Fibroblast of lung (primary cell): Measurements from ENCODE around the gene PCDHGA4. TPM values are rescaled to one million over a fixed set of nuclear protein-coding genes. Genes with fewer than 3 reads are reported as not detected.
A peak's percentile ranks its signal among the peaks of the same experiment; 100 is the strongest.

Experiments
- DNase-seq, 2 donors: peaks; one replicate each; pipeline versions ENCODE4 v3.0.0 to v3.0.0-alpha.2; 2010; ENCODE audit warnings: low read depth in 2 of 2
- H2AFZ ChIP-seq: 2 replicates; pipeline ENCODE4 v1.5.1; 2012; ENCODE audit warnings: low read length, control low read depth, inconsistent platforms
- H3K27ac ChIP-seq: 2 replicates; pipeline ENCODE4 v1.5.1; 2011; ENCODE audit warnings: low read length, control low read depth; ENCODE audit not compliant: insufficient read depth
- H3K27me3 ChIP-seq: 2 replicates; pipeline ENCODE4 v1.5.1; 2011; ENCODE audit warnings: mild to moderate bottlenecking, low read length; ENCODE audit not compliant: control insufficient read depth, insufficient read depth
- H3K36me3 ChIP-seq: 2 replicates; pipeline ENCODE4 v1.5.1; 2011; ENCODE audit warnings: low read length; ENCODE audit not compliant: control insufficient read depth, insufficient read depth
- H3K4me1 ChIP-seq: 2 replicates; pipeline ENCODE4 v1.5.1; 2011; ENCODE audit warnings: low read length; ENCODE audit not compliant: control insufficient read depth, insufficient read depth; ENCODE audit errors: extremely low read depth
- H3K4me2 ChIP-seq: 2 replicates; pipeline ENCODE4 v1.5.1; 2011; ENCODE audit warnings: low read length, control low read depth; ENCODE audit not compliant: insufficient read depth; ENCODE audit errors: extremely low read depth
- H3K4me3 ChIP-seq, 4 experiments: fragments of 200-600 bp in 1 of 4; sonication (generic) in 1 of 4; replicated peaks in 1 of 4; 2 replicates each; pipeline ENCODE4 v1.5.1; 2011 to 2016; ENCODE audit warnings: low read length in 4 of 4, low read depth in 3 of 4, mild to moderate bottlenecking in 3 of 4, control low read depth in 2 of 4, inconsistent platforms in 1 of 4, mixed read lengths in 1 of 4; ENCODE audit not compliant: insufficient read depth in 1 of 4; ENCODE audit errors: control extremely low read depth in 1 of 4
- H3K79me2 ChIP-seq: 2 replicates; pipeline ENCODE4 v1.5.1; 2012; ENCODE audit warnings: mild to moderate bottlenecking, low read length, inconsistent platforms; ENCODE audit not compliant: control insufficient read depth, insufficient read depth
- H3K9ac ChIP-seq: 2 replicates; pipeline ENCODE4 v1.5.1; 2011; ENCODE audit warnings: mild to moderate bottlenecking, low read length, control low read depth; ENCODE audit not compliant: insufficient read depth
- H3K9me3 ChIP-seq: 2 replicates; pipeline ENCODE4 v1.5.1; 2012; ENCODE audit warnings: low read depth, low read length; ENCODE audit not compliant: control insufficient read depth, insufficient read depth
- H4K20me1 ChIP-seq: 2 replicates; pipeline ENCODE4 v1.5.1; 2011; ENCODE audit warnings: low read length; ENCODE audit not compliant: control insufficient read depth, insufficient read depth; ENCODE audit errors: extremely low read depth
- CTCF ChIP-seq, 2 donors: IDR thresholded peaks in 1 of 2; conservative IDR thresholded peaks in 1 of 2; 1 replicate in 1 of 2; 2 replicates in 1 of 2; pipeline ENCODE4 v1.5.1; 2011 to 2012; ENCODE audit warnings: low read length in 2 of 2, control low read depth in 1 of 2, inconsistent platforms in 1 of 2, low read depth in 1 of 2, mild to moderate bottlenecking in 1 of 2
- EZH2 ChIP-seq: IDR thresholded peaks from 2 replicates; pipeline ENCODE4 v1.5.1; 2012; ENCODE audit warnings: low read length, control low read depth, mild to moderate bottlenecking; ENCODE audit errors: missing control alignments
- polyA plus RNA-seq, 2 donors: library from polyadenylated mRNA; depleted of rRNA in 1 of 2; stranded (reverse) in 1 of 2; unstranded in 1 of 2; fragments of >200 nt; gene quantifications; 2 replicates each; pipeline ENCODE4 v1.2.1, GENCODE V29; 2011 to 2012; ENCODE audit warnings: missing spikeins in 1 of 2
- total RNA-seq: library from RNA; depleted of rRNA; stranded (reverse); fragments of >200 nt; gene quantifications from 2 replicates; pipeline ENCODE4 v1.2.1, GENCODE V29; 2014

Gene PCDHGA4
- total and polyA plus RNA-seq, 2 donors (not counting 1 experiment from before 2014, with no cell fraction given): 6.4 to 7.6 TPM

- no peaks in the 10 kb centered on the region for H3K9me3 ChIP-seq
- H3K27me3 ChIP-seq: peaks cover 5% of the 10 kb centered on the region
- no peaks in the 10 kb centered on the region for H3K36me3 ChIP-seq
- no peak for DNase-seq
- TF ChIP-seq EZH2 (no peak), CTCF (conservative IDR thresholded peaks at IDR 0.05 in 1 of 2, IDR thresholded peaks at IDR 0.05 in 1 of 2; ENCODE audit: low read depth in 1 of 2, low read length in 2 of 2) (no peak)
- no peaks in the 10 kb centered on the region for H3K79me2 ChIP-seq
- H3K4me2 ChIP-seq: no peak overlapping the region
- no peak overlapping the region for H3K4me3 ChIP-seq
- H3K27ac ChIP-seq: no peak overlapping the region
- H3K9ac ChIP-seq: no peak overlapping the region
- no peaks in the 10 kb centered on the region for H3K4me1 ChIP-seq
- no peak overlapping the region for H2AFZ ChIP-seq
- no peaks in the 10 kb centered on the region for H4K20me1 ChIP-seq
Measured at GRCh38 chr5:141356950-141357349, 2.1 kb downstream of the PCDHGA4 start.

DNA sequence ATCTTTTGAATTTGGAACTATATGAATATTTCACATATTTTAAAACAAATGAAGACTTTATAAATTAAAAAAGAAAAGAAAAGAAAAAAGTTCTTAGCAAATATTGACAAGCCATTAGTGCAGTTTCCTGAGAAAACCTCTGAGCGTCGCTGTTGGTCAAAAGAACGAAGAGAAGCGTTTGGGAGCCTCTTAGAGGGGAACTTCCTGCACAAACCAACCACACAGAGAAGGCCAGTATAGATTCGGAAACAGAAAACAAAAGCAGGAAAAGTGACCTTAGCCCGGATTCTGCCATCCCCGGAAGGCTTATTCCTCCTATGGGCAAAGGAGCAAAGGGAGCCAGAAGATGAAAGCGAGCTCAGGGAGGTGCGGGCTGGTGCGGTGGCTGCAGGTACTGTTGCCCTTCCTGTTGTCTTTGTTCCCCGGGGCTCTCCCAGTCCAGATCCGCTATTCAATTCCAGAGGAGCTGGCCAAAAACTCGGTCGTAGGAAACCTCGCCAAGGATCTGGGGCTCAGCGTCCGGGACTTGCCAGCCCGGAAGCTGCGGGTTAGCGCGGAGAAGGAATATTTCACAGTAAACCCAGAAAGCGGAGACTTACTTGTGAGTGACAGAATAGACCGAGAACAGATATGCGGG lies 5.1 kb downstream of the PCDHGA4 start, which contains the start of gene PCDHGB2:
TSS of gene PCDHGB2 (plus strand) at position 205 of the 637 bp plus-strand sequence. CDS start at position 347, 142 bp downstream.
- peaks cover 21% of the 10 kb centered on the region for H3K27me3 ChIP-seq
- DNase-seq: peak; percentile 43 to 65
- H3K4me1 ChIP-seq: no peaks in the 10 kb centered on the region
- H3K36me3 ChIP-seq: no peaks in the 10 kb centered on the region
- no peaks in the 10 kb centered on the region for H4K20me1 ChIP-seq
- H3K4me3 ChIP-seq: peak within 1 kb of the TSS; percentile 20 to 58 (median 40)
- H3K79me2 ChIP-seq: no peaks in the 10 kb centered on the region
- no peak within 1 kb of the TSS for H2AFZ ChIP-seq
- peaks cover 3% of the 10 kb centered on the region for H3K9me3 ChIP-seq
- TF ChIP-seq EZH2 (no peak), CTCF (conservative IDR thresholded peaks at IDR 0.05 in 1 of 2, IDR thresholded peaks at IDR 0.05 in 1 of 2; ENCODE audit: low read depth in 1 of 2, low read length in 2 of 2) (peak; percentile 48 to 61)
- H3K4me2 ChIP-seq: no peak within 1 kb of the TSS
- no peak within 1 kb of the TSS for H3K27ac ChIP-seq
- H3K9ac ChIP-seq: no peak within 1 kb of the TSS

DNA sequence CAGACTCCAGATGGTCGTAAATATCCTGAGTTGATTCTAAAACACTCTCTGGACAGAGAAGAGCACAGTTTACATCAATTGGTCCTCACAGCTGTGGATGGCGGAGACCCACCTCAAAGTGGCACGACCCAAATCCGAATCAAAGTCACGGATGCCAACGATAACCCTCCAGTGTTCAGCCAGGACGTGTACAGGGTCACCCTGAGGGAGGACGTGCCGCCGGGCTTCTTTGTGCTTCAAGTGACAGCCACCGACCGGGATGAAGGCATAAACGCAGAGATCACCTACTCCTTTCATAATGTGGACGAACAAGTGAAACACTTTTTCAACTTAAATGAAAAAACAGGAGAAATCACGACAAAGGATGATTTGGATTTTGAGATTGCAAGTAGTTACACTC lies 5.9 kb downstream of the PCDHGA4 start:
- Histone ChIP-seq H3K9ac (no peak overlapping the region), H3K4me3 (peak overlapping the region in 1 of 4 experiments; percentile 58), H2AFZ (no peak overlapping the region), H3K9me3 (peaks cover 5% of the 10 kb centered on the region), H3K27me3 (peaks cover 29% of the 10 kb centered on the region), H3K79me2 (no peaks in the 10 kb centered on the region), H4K20me1 (no peaks in the 10 kb centered on the region), H3K27ac (no peak overlapping the region), H3K36me3 (no peaks in the 10 kb centered on the region), H3K4me1 (no peaks in the 10 kb centered on the region), H3K4me2 (no peak overlapping the region)
- no peak for TF ChIP-seq EZH2
- no peak for TF ChIP-seq CTCF (conservative IDR thresholded peaks at IDR 0.05 in 1 of 2, IDR thresholded peaks at IDR 0.05 in 1 of 2; ENCODE audit: low read depth in 1 of 2, low read length in 2 of 2)
- DNase-seq: no peak
